T-helper 1 cell (primary cell): ENCODE measurements around the gene ZNF559.
"Not testable (repeated sequence)": the region's sequence is repeated elsewhere in the genome, so short reads cannot be mapped to it uniquely, and the experiment has no call there.

Source experiments
- DNase-seq, 5 donors: peaks; one replicate each; pipeline ENCODE4 v3.0.0-alpha.2; 2012 to 2020
- total RNA-seq, 4 donors: gene quantifications; one replicate each; lab custom pipeline; 2026; lab: John Stamatoyannopoulos, UW

Gene ZNF559
- total RNA-seq, result 7.5 to 19.0 (median 16.4) reads per million in 4 donors

DNA sequence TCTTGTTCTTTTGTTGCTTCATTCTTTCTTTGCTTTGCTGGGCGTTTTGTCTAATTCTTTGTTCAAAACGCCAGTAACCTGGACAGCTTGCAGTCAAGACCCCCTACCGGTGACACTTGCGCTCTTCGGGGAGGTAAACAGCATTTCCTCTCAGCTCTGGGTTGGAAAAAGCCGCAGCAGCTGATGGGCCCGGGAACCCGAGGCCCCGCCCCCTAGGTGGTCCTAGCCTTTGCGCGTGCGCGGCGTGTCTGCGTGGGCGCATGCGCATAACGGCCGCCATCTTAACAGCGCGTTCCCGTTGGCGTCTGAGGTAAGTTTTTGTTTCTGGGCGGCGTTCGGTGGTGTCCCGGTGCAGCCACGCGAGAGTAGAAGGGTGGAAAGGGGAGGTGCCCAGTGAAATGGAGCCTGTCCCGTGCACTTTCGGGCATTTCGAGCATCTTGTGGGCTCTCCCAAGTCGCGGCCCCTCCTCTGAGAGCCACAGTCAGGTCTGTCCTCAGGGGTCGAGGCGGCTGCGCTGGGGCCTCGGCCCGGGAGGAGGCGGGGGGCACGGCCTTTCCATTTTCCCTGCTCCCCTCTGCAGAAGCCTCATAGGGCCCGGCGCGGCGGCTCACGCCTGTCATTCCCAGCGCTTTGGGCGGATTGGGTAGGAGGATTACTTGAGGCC lies at the start of gene ZNF559:
Gene ZNF559 (plus strand): TSS at position 261 of the 665 bp plus-strand sequence. CDS start 14,371 bp downstream, outside the sequence.
- DNase-seq, result peak; percentile 91 to 96 (median 95)

DNA sequence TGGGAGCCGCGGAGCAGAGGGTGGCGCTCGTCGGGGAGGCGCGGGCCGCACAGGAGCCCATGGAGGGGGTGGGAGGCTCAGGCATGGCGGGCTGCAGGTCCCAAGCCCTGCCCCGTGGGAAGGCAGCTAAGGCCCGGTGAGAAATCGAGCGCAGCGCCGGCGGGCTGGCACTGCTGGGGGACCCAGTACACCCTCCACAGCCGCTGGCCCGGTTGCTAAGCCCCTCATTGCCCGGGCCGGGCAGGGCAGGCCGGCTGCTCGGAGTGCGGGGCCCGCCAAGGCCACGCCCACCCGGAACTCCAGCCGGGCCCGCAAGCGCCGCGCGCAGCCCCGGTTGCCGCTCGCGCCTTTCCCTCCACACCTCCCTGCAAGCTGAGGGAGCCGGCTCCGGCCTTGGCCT lies 40.5 kb upstream of the ZNF559 start:
- not testable (repeated sequence) for DNase-seq

DNA sequence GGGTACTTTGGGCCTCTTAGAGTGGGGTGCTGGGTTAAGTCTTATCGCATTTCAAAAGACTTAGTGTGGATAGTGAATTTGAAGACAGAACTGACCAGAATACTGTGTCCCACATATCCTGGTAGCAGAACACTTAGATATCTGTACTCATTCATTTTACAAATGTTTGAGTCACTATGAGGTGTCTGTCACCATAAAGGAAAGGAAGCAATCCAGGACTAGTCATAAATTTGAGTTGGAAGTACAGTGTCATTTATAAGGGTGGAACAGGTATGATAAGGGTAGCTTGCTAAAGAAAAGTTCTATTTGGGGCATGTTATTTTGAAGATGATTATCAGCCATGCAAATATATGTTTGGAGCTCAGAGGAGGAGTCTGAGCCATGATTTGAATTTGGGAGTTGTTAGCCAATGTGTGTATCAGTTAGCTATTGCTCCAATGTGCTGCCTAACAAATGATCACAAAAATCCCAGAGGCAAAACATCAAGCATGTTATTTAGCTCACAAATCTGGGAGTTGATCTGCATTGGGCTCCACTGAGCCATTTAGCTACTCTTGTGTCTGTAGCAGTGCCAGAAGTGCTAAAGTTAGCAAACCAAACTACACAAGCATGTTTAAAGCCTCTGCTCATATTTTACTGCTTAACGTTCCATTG lies 34.6 kb upstream of the ZNF559 start:
- DNase-seq, result no peak

DNA sequence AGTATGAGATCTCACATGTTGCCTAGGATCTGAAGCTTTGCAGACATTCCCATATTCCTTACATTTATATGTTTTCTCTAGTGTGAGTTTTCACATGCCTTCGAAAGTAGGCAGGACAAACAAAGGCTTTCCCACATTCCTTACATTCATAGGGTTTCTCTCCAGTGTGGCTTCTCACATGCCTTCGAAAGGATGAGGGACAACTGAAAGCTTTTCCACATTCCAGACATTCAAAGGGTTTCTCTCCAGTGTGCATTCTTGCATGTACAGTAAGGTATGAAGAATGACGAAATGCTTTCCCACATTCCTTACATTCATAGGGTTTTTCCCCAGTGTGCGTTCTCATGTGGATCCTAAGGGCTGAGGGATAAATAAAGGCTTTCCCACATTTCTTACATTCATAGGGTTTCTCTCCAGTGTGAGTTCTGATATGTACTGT lies 28.5 kb upstream of the ZNF559 start:
- DNase-seq, result no peak

DNA sequence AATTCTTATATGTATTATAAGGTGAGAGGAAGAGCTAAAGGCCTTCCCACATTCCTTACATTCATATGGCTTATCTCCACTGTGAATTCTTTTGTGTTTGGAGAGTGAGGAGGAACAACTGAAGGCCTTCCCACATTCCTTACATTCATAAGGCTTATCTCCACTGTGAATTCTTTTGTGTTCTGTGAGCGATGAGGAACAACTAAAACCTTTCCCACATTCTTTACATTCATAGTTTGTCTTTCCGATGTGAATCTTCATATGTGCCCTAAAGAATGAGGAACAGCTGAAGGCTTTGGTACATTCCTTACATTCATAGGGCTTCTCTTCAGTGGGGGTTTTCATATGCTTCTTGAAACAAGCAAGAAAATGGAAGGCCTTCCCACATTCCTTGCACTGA lies 27.6 kb upstream of the ZNF559 start:
- no peak for DNase-seq

DNA sequence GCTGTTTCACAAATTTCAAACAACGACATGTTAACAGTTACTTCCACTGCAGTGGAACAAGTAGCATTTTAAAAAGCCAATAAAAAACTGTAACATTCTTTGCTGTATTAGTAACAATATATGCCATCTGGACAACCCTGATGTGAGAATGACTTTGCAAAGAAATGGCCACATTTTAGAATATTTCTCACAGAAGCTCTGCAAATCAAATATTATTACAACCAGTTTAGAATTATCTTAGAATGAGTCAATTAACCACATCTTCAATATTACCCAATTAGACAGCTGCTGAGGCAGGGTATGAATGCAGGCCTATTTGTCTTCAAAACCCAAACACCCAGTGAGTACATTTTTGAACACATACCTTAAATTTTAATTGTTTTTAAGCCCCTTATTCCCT lies 17.5 kb upstream of the ZNF559 start:
- no peak for DNase-seq

DNA sequence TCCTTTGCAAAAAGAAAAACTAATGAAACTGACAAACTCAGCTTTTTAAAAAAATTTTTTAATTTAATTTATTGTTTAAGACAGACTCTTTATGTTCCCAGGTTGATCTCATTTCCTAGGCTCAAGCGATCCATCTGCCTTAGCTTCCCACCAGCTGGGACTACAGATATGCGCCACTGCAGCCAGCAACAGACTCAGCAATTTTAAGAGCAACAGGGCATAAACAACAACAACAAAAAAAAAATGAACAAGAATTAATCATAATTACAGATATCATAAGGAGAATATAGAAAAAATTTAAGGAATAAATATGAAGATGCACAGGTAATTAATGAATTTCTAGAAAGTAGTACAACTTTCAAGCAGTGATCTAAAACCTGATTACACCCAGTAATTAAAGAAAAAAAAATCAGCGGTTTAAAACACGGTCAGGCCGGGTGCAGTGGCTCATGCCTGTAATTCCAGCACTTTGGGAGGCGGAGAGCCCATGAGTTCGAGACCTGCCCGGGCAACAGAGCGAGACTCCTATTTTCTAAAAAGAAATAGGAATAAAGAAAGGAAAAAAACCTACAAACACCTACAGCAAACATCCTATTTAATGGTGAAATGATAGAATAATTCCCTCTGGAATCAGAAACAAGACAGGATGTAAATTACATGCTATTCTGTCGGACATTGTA lies 15.7 kb upstream of the ZNF559 start:
- no peak for DNase-seq

DNA sequence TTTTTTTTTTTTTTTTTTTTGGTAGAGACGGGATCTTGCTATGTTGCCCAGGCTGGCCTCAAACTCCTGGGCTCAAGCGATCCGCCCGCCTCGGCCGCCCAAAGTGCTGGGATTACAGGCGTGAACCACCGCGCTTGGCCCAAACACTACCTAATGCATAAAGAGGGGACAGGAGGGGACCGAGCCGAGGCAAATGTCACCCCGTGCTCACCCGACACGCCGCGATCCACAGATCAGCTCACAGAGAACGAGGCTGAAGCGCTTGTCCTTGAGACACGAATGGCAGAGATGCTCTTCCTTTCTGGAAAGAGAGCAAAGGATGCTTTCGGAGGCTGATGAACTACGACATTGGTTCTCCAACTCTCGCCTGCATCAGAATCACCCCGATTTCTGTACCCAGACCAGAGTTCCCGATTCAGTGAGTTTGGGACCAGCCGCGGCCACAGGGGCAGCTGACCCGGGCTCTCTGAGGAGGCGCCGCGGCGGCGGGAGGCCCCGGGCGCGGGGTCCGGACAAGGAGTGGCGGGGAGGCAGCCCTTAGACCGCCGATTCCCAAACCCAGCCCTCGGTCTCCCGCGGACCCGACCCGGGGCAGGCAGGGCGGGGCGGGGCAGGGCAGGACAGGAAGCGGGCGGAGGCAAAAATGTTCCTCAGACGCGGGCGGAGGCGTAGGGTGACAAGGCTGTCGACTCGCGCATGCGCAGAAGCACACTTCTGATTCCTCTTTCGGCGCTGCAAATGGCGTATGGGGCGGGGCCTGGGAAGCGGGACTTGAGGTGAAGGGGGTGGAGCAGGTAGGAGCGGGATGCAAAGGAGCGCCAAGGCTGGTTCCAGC lies 14.6 kb upstream of the ZNF559 start, which contains the start of gene ZNF699:
Gene ZNF699 (minus strand): TSS at position 700 of the 835 bp plus-strand sequence. CDS start 4,719 bp downstream, outside the sequence.
- peak; percentile 97 to 98 (median 98) for DNase-seq

DNA sequence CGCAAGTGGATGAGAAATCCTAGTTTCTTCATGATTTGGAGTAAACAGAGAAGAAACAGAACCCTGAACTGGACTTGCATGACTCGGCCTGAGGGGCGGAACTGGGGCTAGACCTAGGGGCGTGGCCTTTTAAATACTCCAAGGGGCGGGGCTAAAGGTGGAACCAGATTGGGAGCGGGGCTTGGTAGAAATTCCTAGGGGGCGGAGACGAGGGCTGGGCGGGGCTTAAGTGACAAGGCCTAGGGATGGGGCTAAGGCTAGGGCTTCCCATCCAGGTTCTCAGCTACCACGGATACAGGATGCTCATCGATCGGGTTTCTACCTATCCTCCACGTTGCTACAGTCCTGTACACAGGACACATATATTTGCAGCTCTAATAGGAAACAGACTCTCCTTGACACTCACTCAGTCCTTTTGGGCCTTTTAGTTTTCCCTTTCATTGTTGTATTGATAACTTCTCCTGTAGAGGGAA lies 14.0 kb upstream of the ZNF559 start:
- peak in 1 of 5 donors; percentile 68 for DNase-seq

DNA sequence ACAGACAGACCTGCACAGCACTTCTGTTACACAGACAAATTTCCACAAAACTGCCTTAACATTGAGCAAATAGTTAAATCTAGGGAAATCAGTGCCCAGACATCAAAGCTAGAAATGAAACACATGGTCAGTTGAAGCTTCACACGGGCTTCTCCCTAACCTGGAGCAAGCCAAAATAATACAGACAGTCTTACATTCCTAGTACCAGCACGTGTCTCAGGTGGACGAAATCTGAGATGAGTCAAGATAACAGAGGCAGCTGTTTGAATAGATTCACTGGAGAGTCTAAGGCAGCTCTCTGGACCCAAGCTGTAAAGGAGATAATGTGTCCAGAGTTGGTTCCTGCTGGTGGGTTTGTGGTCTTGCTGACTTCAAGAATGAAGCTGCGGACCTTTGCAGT lies 10.2 kb upstream of the ZNF559 start:
- DNase-seq, result no peak

DNA sequence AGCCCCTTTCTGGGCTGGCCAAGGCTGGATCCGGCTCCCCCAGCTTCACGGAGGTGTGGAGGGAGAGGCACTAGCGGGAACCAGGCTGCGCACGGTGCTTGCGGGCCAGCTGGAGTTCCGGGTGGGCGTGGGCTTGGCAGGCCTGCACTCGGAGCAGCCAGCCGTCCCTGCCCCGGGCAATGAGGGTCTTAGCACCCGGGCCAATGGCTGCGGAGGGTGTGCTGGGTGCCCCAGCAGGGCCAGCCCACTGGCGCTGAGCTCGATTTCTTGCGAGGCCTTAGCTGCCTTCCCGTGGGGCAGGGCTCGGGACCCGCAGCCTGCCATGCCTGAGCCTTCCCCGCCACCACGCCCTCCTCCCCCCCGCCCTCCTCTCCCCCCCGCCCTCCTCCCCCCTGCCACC lies 2.6 kb upstream of the ZNF559 start:
- DNase-seq, result no peak

DNA sequence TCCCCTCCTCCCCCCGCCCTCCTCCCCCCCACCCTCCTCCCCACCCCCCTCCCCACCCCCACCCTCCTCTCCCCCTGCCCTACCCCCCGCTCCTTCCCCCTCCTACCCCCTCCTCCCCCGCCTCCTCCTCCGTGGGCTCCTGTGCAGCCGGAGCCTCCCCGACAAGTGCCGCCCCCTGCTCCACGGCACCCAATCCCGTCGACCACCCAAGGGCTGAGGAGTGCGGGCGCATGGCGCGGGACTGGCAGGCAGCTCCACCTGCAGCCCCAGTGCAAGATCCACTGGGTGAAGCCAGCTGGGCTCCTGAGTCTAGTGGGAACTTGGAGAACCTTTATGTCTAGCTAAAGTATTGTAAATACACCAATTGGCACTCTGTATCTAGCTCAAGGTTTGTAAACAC lies 2.2 kb upstream of the ZNF559 start:
- DNase-seq, result not testable (repeated sequence)

DNA sequence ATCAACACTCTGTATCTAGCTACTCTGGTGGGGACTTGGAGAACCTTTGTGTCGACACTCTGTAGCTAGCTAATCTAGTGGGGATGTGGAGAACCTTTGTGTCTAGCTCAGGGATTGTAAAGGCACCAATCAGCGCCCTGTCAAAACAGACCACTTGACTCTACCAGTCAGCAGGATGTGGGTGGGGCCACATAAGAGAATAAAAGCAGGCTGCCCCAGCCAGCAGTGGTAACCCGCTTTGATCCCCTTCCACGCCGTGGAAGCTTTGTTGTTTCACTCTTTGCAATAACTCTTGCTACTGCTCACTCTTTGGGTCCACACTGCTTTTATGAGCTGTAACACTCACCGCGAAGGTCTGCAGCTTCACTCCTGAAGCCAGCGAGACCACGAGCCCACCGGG lies 1.8 kb upstream of the ZNF559 start:
- not testable (repeated sequence) for DNase-seq

DNA sequence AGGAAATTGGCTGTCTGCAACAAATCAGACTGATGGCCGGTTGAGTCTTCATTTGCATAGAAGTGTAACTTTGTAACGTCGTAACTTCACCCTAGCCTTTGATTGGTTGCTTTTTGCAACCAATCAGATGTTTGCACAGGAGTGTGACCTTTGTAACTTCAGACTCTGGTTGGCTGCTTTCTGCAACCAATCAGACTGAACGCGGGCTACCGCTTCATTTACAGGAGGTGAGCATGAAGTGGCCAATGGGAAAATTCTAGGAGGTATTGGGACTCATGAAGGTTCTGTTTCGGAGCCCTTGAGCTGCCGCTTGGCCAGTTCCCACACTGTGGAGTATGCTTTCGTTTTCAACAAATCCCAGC lies 441 bp upstream of the ZNF559 start:
- peak in 3 of 5 donors; percentile 7 to 73 (median 33) for DNase-seq

DNA sequence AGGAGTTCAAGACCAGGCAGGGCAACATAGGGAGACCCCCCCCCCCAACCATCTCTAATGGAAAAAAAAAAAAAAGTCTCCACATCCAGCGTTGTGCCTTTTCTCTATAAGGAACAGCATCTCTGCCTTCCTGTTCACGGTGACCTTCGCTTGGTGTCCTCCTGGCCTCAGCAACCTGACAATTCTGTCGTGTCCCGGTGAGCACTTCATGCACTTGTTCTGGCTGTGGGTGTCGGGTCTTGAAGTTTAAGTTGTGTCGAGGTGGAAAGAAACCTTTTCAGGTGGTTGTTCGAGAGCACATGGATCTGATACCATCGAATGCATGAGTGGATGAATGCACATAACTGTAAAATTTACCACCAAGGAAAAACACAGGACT lies 594 bp downstream of the ZNF559 start:
- DNase-seq, result peak in 1 of 5 donors; percentile 1

DNA sequence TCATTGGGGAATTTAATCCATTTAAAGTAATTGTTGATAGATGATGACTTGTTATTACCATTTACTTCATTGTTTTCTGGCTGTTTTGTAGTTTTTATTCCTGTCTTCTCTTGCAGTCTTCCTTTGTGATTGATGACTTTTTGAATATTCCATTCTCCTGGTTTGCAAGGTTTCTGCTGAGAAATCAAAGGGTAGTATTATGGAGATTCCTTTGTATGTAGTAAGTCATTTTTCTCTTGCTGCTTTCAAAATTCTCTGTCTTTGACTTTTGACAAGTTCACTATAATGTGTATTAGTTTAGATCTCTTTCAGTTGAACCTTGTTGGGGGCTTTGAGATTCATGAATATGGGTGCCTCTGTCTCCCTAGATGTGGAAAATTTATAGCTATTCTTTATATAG lies 6.0 kb downstream of the ZNF559 start:
- DNase-seq, result no peak

DNA sequence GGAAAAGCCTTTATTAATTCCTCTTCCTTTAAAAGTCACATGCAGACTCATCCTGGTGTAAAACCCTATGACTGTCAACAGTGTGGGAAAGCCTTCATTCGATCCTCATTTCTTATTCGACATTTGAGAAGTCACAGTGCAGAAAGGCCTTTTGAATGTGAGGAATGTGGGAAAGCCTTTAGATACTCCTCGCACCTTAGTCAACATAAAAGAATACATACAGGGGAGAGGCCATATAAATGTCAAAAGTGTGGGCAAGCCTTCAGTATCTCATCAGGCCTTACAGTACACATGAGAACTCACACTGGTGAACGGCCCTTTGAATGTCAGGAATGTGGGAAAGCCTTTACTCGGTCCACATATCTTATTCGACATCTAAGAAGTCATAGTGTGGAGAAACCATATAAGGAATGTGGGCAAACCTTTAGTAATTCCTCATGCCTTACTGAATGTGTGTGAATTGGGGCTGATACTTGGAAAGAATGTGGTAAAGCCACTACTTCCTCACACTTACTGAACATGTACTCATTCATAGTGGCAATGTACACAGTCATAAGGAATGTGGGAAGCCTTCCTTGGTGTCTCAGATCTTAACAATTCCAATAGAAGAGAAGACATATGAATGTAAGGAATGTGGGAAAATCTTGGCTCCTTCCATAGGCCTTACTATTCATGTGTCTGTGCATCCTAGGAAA lies 18.8 kb downstream of the ZNF559 start:
- no peak for DNase-seq

DNA sequence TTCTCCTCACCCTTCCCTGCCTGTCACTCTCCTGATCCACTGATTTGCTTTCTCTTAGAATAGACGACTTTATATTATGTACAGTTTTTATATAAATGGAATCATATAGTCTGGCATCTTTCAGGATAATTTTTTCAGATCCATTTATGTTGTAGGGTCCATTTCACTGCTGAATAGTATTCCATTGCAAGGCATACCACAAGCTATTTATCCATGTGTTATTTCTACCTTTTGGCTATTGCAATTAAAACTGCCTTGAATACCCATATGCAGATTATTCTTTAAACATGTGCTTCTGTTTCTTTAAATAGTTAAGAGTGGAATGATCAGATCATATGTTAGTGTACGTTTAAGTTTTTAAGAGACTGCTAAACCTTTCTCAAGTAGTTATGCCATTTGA lies 21.0 kb downstream of the ZNF559 start:
- DNase-seq, result no peak

DNA sequence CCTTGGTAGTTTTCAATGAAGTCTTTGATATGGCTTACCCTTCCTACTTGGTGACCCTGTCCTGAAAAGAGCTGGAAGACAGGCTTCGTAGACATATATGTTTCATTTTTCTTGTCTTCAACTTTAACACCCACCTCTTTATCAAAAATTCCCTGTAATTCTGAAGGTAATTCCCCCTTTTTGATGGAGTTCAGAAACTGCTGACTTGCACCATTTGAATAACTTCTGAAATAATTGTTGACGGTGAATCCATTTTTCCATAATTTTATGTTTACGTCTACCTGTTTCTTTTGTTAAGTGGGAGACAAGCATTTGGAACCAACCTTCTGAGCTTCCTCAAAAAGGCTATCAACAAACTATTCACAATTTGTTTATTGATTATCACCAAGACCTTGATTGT lies 24.3 kb downstream of the ZNF559 start:
- no peak for DNase-seq

DNA sequence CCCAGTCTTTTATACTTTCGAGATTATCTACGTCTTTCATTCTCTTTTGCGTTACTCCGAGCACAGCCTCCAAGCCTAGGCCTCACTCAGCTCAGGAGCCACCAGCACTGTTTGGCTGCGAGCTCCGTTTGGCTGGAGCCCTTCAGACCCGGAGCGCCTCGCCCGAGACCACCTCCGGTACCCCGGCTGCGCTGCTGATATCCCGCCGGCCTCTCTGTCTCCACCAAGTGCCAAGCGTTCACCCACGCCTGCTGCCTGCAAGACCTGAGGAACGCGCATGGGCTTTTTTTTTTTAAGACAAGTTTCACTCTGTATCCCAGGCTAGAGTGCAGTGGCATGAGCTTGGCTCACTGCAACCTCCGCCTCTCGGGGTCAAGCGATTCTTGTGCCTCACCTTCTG lies 24.7 kb downstream of the ZNF559 start:
- no peak for DNase-seq

DNA sequence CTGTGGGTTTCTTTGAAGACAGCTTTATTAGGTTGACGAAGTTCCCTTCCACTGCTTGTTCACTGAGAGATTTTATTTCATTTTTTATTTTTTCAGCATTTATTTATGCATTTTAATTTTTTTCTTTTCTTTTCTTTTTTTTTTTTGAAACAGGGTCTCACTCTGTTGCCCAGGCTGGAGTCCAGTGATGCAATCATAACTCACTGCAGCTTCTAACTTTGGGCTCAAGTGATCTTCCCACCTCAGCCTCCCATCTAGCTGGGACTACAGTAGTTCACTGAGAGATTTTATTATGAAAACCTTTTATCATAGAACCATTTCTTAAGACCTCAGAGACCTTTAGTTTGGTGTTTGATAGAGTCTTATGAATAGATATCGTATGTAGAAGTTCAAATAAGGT lies 28.5 kb downstream of the ZNF559 start:
- DNase-seq, result no peak

DNA sequence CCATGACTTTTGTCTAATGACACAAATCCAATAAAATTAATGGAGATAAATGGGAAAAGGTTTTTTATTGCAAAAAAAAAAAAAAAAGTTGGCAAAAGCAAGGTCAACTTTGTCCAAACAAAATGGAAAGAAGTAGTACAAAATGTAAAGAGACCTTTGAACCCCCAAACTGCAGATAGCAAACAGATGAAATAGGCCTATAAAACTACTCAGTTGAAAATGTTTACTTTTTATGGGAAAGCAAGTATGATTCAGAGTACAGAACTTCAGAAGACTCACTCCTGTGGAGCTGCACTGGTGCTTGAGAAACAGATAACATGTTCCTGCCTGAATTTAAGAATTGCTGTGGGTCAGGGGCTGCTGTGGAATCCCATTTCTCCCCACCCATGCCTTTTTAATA lies 29.0 kb downstream of the ZNF559 start:
- no peak for DNase-seq
